T-cell (primary cell): ENCODE measurements around the gene PDE6G. TPM values are rescaled to one million over a fixed set of nuclear protein-coding genes. Genes with fewer than 3 reads are reported as not detected.
A peak's percentile ranks its signal among the peaks of the same experiment; 100 is the strongest.

ENCODE experiments used
- ATAC-seq, 4 experiments: fragments of 200-7000 bp in 3 of 4; fragments of 150-1000 bp in 1 of 4; cut with Tn5 transposase; replicated peaks in 1 of 4; 1 replicate in 3 of 4; 2 replicates in 1 of 4; pipeline ENCODE4 v1.10.0; 2021; ENCODE audit warnings: moderate library complexity in 3 of 4, mild to moderate bottlenecking in 2 of 4, moderate number of reproducible peaks in 1 of 4
- CTCF ChIA-PET, 2 donors: fragments of 300-600 bp; sonication (Branson Sonifier 250); formaldehyde crosslinking; loops; one replicate each; lab custom pipeline; 2022; ENCODE audit warnings: antibody characterized with exemption in 2 of 2; lab: Charles Lee
- POLR2A ChIA-PET, 2 donors: fragments of 300-600 bp; sonication (Branson Sonifier 250); formaldehyde crosslinking; loops; one replicate each; lab custom pipeline; 2022; ENCODE audit warnings: antibody characterized with exemption in 2 of 2; lab: Charles Lee
- DNase-seq, 35 experiments: peaks; one replicate each; pipeline versions ENCODE4 v3.0.0 to v3.0.0-alpha.2; 2013 to 2023
- H3K27ac ChIP-seq: one replicate; pipeline ENCODE4 v1.5.1; 2013; ENCODE audit warnings: low read length
- H3K27me3 ChIP-seq, 2 experiments: replicated peaks in 1 of 2; 1 replicate in 1 of 2; 2 replicates in 1 of 2; pipeline versions ENCODE4 v1.6.1 to v1.7.0; 2013; ENCODE audit warnings: low read length in 1 of 2, mixed read lengths in 1 of 2; ENCODE audit not compliant: control insufficient read depth in 2 of 2, insufficient read depth in 2 of 2; ENCODE audit errors: extremely low read depth in 1 of 2
- H3K36me3 ChIP-seq, 2 donors: 1 replicate in 1 of 2; 2 replicates in 1 of 2; pipeline versions ENCODE4 v1.6.1 to v1.7.0; 2013; ENCODE audit warnings: low read length in 1 of 2; ENCODE audit not compliant: control insufficient read depth in 2 of 2, insufficient read depth in 1 of 2; ENCODE audit errors: extremely low read depth in 1 of 2
- H3K4me1 ChIP-seq, 2 experiments: 1 replicate in 1 of 2; 2 replicates in 1 of 2; pipeline versions ENCODE4 v1.6.1 to v1.7.0; 2013; ENCODE audit warnings: low read length in 2 of 2, mixed read lengths in 1 of 2; ENCODE audit not compliant: insufficient read depth in 2 of 2, control insufficient read depth in 1 of 2; ENCODE audit errors: extremely low read depth in 1 of 2
- H3K4me3 ChIP-seq, 2 donors: 1 replicate in 1 of 2; 2 replicates in 1 of 2; pipeline versions ENCODE4 v1.5.1 to v1.7.0; 2013; ENCODE audit warnings: mild to moderate bottlenecking in 2 of 2, low read length in 1 of 2, moderate library complexity in 1 of 2; ENCODE audit not compliant: control insufficient read depth in 1 of 2; ENCODE audit errors: extremely low read depth in 1 of 2
- H3K9me3 ChIP-seq: 2 replicates; pipeline ENCODE4 v1.7.0; 2013
- H3K27ac Mint-ChIP-seq, 2 donors: one replicate each; pipeline ENCODE4 v1.8.0; 2020 to 2021; ENCODE audit warnings: mild to moderate bottlenecking in 2 of 2, mixed read lengths in 2 of 2
- H3K27me3 Mint-ChIP-seq, 2 donors: one replicate each; pipeline ENCODE4 v1.8.0; 2021 to 2022; ENCODE audit warnings: mixed read lengths in 2 of 2
- H3K36me3 Mint-ChIP-seq: one replicate; pipeline ENCODE4 v1.8.0; 2021; ENCODE audit warnings: mixed read lengths
- H3K4me1 Mint-ChIP-seq, 3 donors: one replicate each; pipeline ENCODE4 v1.8.0; 2020 to 2022; ENCODE audit warnings: mixed read lengths in 3 of 3, mild to moderate bottlenecking in 1 of 3
- H3K4me3 Mint-ChIP-seq, 3 donors: one replicate each; pipeline ENCODE4 v1.8.0; 2020 to 2022; ENCODE audit warnings: mild to moderate bottlenecking in 3 of 3, mixed read lengths in 3 of 3, moderate library complexity in 3 of 3
- H3K9me3 Mint-ChIP-seq, 3 donors: one replicate each; pipeline ENCODE4 v1.8.0; 2020 to 2022; ENCODE audit warnings: mixed read lengths in 3 of 3
- WGBS: methylation state at CpG from one replicate; pipeline ENCODE4 v1.1.5; 2013; ENCODE audit warnings: missing lambda C conversion rate; ENCODE audit not compliant: insufficient coverage; 5-methylcytosine and 5-hydroxymethylcytosine counted together
- total RNA-seq, 35 experiments: library from RNA in 6 of 35; stranded (reverse) in 6 of 35; fragments of 120-200 nt in 1 of 35; gene quantifications; one replicate each; pipeline versions ENCODE4 v1.2.1 to v1.2.4 and lab custom pipeline; 2013 to 2026

PDE6G gene
- total RNA-seq, 5 donors from 2014 or later (not counting 1 experiment from before 2014, with no cell fraction given) = 0.33 to 4.6 (median 1.8) TPM

GRCh38 chr17:81687770-81688541 is 31.6 kb upstream of the PDE6G start:
- Mint-ChIP-seq H3K36me3 (peaks cover 35% of the 10 kb centered on the region), H3K4me1 (peaks cover 26 to 38% (median 34%) of the 10 kb centered on the region in 3 donors), H3K9me3 (no peaks in the 10 kb centered on the region), H3K4me3 (no peak overlapping the region), H3K27ac (no peak overlapping the region), H3K27me3 (no peaks in the 10 kb centered on the region)
- CTCF ChIA-PET = no interaction called here
- Histone ChIP-seq H3K36me3 (peaks cover 34 to 65% of the 10 kb centered on the region in 2 donors), H3K9me3 (no peaks in the 10 kb centered on the region), H3K27ac (no peak overlapping the region), H3K27me3 (no peaks in the 10 kb centered on the region), H3K4me3 (no peak overlapping the region), H3K4me1 (peaks cover 9 to 44% of the 10 kb centered on the region in 2 experiments)
- no peak for ATAC-seq
- 93% methylated on average over 35 of the region's 41 CpGs for WGBS
- DNase-seq = no peak
- POLR2A ChIA-PET = no interaction called here

- CTCF ChIA-PET = no interaction called here
- Histone ChIP-seq H3K27ac (no peak overlapping the region), H3K27me3 (no peaks in the 10 kb centered on the region), H3K4me1 (peaks cover 9 to 53% of the 10 kb centered on the region in 2 experiments), H3K9me3 (no peaks in the 10 kb centered on the region), H3K36me3 (peaks cover 27 to 53% of the 10 kb centered on the region in 2 donors), H3K4me3 (no peak overlapping the region)
- no peak overlapping the region for H3K27ac Mint-ChIP-seq
- DNase-seq (no peak), ATAC-seq (no peak)
- H3K4me3 Mint-ChIP-seq = no peak overlapping the region
- over 99% methylated on average over 19 of the region's 20 CpGs for WGBS
- no peaks in the 10 kb centered on the region for H3K9me3 Mint-ChIP-seq
- POLR2A ChIA-PET = no interaction called here
- H3K4me1 Mint-ChIP-seq = peaks cover 37 to 45% (median 41%) of the 10 kb centered on the region in 3 donors
- peaks cover 30% of the 10 kb centered on the region for H3K36me3 Mint-ChIP-seq
- H3K27me3 Mint-ChIP-seq = no peaks in the 10 kb centered on the region
Measured at GRCh38 chr17:81686614-81687013, 30.3 kb upstream of the PDE6G start.

- peaks cover 30% of the 10 kb centered on the region for H3K36me3 Mint-ChIP-seq
- H3K27ac ChIP-seq = peak overlapping the region; percentile 14
- DNase-seq = no peak
- no peaks in the 10 kb centered on the region for H3K27me3 ChIP-seq
- no peak for ATAC-seq
- H3K9me3 ChIP-seq = no peaks in the 10 kb centered on the region
- H3K36me3 ChIP-seq = peaks cover 13 to 40% of the 10 kb centered on the region in 2 donors
- H3K27ac Mint-ChIP-seq = peak overlapping the region; percentile 66 to 78
- peaks cover 39 to 46% (median 44%) of the 10 kb centered on the region in 3 donors for H3K4me1 Mint-ChIP-seq
- peak overlapping the region; percentile 78 to 92 (median 82) for H3K4me3 Mint-ChIP-seq
- peaks cover 9 to 53% of the 10 kb centered on the region in 2 experiments for H3K4me1 ChIP-seq
- H3K27me3 Mint-ChIP-seq = no peaks in the 10 kb centered on the region
- 51% methylated on average over 11 of the region's 12 CpGs for WGBS
- CTCF ChIA-PET = no interaction called here
- H3K4me3 ChIP-seq = peak overlapping the region; percentile 88 to 97
- H3K9me3 Mint-ChIP-seq = no peaks in the 10 kb centered on the region
- POLR2A ChIA-PET = interaction anchor here in 1 of 2 donors (0.7 kb wide), 1 partner anchor 8 kb away, joined by 3 read pairs; no protein-coding TSS in a partner anchor
Measured at GRCh38 chr17:81685108-81685507, 28.8 kb upstream of the PDE6G start.

DNA sequence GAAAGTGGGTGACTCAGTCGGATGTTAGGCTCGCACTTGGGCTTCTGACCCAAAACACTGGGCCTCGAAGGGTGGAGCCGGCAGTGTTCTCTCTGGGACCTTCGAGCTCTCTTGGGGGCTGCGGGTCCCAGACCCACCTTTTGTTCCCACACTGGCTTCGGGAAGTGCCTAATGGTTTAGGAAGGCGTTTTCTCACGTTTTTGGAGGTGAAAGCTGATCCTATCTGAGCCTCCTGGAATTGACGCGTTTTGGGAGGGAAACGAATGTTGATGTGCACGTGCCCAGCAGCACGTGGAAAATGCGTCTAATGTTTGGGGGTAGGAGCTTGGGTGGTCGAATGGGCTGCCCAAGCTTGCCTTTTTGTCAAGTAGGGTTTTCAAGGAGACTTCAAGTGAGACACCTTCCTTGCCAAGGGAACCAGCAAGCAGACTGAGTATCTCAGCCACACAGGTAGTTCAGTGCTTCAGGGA is 28.1 kb upstream of the PDE6G start:
- 10% methylated on average over 13 of the region's 16 CpGs for WGBS
- Mint-ChIP-seq H3K9me3 (no peaks in the 10 kb centered on the region), H3K4me3 (peak overlapping the region; percentile 78 to 92 (median 82)), H3K36me3 (peaks cover 24% of the 10 kb centered on the region), H3K27me3 (no peaks in the 10 kb centered on the region), H3K27ac (peak overlapping the region; percentile 66 to 78), H3K4me1 (peaks cover 39 to 48% (median 42%) of the 10 kb centered on the region in 3 donors)
- Histone ChIP-seq H3K4me1 (peaks cover 9 to 48% of the 10 kb centered on the region in 2 experiments), H3K9me3 (no peaks in the 10 kb centered on the region), H3K36me3 (peaks cover 13 to 37% of the 10 kb centered on the region in 2 donors), H3K27ac (peak overlapping the region; percentile 14), H3K4me3 (peak overlapping the region; percentile 88 to 97), H3K27me3 (no peaks in the 10 kb centered on the region)
- ATAC-seq (peak in 1 of 4 experiments; percentile 2), DNase-seq (no peak)
- ChIA-PET POLR2A (no interaction called here), CTCF (no interaction called here)

DNA sequence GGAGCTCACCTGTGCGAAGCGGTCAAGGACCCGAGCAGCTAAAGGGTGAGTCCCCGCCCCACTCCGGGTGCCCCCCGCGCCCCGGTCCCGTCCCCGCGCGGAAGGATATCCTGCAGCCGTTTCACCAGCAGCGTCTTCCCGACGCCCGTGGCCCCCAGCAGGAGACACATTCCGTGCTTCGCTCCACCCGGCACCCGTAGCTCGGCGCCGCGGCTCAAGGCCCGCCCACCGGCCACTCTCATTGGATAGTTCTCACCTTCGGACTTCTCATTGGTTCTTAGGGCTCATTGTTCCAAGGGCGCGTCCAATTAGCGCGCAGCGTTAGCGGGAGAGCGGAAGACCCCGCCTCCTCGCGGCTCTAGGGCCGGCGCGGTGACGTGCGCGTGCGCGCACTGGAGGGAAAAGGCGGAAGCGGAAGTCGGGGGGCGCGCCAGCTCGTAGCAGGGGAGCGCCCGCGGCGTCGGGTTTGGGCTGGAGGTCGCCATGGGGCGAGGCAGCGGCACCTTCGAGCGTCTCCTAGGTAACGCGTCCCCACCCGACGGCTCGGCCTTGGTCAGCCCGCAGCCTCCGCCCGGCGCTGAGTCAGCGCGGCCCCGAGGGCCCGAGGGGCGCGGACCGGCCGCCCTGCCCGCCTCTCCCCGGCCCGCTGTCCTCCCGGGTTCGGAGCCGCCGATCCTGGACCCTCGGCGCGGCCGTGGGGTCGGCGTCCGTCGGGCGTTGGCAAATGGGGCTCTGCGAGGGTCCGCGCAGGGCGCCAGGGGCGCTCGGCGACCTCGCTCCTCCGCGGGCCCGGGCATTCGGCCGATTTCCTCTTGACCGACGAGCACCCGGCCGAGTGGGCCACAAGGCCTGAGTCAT is 27.5 kb upstream of the PDE6G start, which contains the start of the genes ARL16 and HGS:
TSS of gene ARL16 (minus strand) at position 214 of the 858 bp plus-strand sequence. CDS start at position 170, 44 bp downstream.
TSS of gene HGS (plus strand) at position 428 of the 858 bp plus-strand sequence. CDS start at position 484, 56 bp downstream.
- Mint-ChIP-seq H3K36me3 (peaks cover 19% of the 10 kb centered on the region), H3K27ac (peak within 1 kb of the TSS; percentile 95 to 96), H3K9me3 (no peaks in the 10 kb centered on the region), H3K4me1 (peaks cover 39 to 48% (median 40%) of the 10 kb centered on the region in 3 donors), H3K27me3 (no peaks in the 10 kb centered on the region), H3K4me3 (peak within 1 kb of the TSS; percentile 90 to 98 (median 92))
- ATAC-seq (peak; percentile 98), DNase-seq (peak; percentile 92 to 99 (median 97))
- peak within 1 kb of the TSS; percentile 88 to 97 for H3K4me3 ChIP-seq
- ChIA-PET POLR2A (interaction anchor here (0.6 to 1.6 kb wide), 4 partner anchors 13 to 339 kb away, joined by 3 read pairs; partner anchors contain the start of gene CENPX (in 1 of the 2)), CTCF (interaction anchor here in 1 of 2 donors (0.5 to 1.1 kb wide), 2 partner anchors 23 to 33 kb away, joined by 3 to 7 read pairs; no protein-coding TSS in a partner anchor)
- no peaks in the 10 kb centered on the region for H3K9me3 ChIP-seq
- peaks cover 9 to 44% of the 10 kb centered on the region in 2 experiments for H3K4me1 ChIP-seq
- under 1% methylated on average over 109 of the region's 112 CpGs for WGBS
- H3K36me3 ChIP-seq = peaks cover 11 to 30% of the 10 kb centered on the region in 2 donors
- peak within 1 kb of the TSS; percentile 35 for H3K27ac ChIP-seq
- no peaks in the 10 kb centered on the region for H3K27me3 ChIP-seq
